Muscle layer of duodenum (tissue), 2 donors: ENCODE measurements around the gene ZNF490.
"Not testable (repeated sequence)": the region's sequence is repeated elsewhere in the genome, so short reads cannot be mapped to it uniquely, and the experiment has no call there.

ENCODE experiments used
- H3K27ac ChIP-seq: one replicate; pipeline ENCODE4 v1.7.0; 2013; ENCODE audit warnings: mild to moderate bottlenecking, low read length
- H3K27me3 ChIP-seq: one replicate; pipeline ENCODE4 v1.7.0; 2013; ENCODE audit warnings: low read depth, mild to moderate bottlenecking, control low read depth, low read length
- H3K36me3 ChIP-seq, 2 donors: one replicate each; pipeline ENCODE4 v1.7.0; 2013; ENCODE audit warnings: low read length in 2 of 2, control low read depth in 1 of 2, mild to moderate bottlenecking in 1 of 2; ENCODE audit not compliant: insufficient read depth in 2 of 2, control insufficient read depth in 1 of 2
- H3K4me1 ChIP-seq, 2 donors: one replicate each; pipeline ENCODE4 v1.7.0; 2013; ENCODE audit warnings: low read length in 2 of 2, mild to moderate bottlenecking in 2 of 2, control low read depth in 1 of 2, moderate library complexity in 1 of 2; ENCODE audit not compliant: insufficient read depth in 2 of 2, control insufficient read depth in 1 of 2
- H3K4me3 ChIP-seq, 2 donors: one replicate each; pipeline ENCODE4 v1.7.0; 2013; ENCODE audit warnings: low read length in 2 of 2, low read depth in 1 of 2, mild to moderate bottlenecking in 1 of 2
- H3K9me3 ChIP-seq, 2 donors: one replicate each; pipeline ENCODE4 v1.7.0; 2013; ENCODE audit warnings: low read length in 2 of 2, control low read depth in 1 of 2, mild to moderate bottlenecking in 1 of 2; ENCODE audit not compliant: control insufficient read depth in 1 of 2
- donor health status: healthy.

Gene ZNF490

GRCh38 chr19:12642506-12642905 lies 31.9 kb upstream of the ZNF490 start:
- Histone ChIP-seq H3K9me3 (no peaks in the 10 kb centered on the region), H3K27me3 (no peaks in the 10 kb centered on the region), H3K27ac (no peak overlapping the region), H3K36me3 (no peaks in the 10 kb centered on the region), H3K4me3 (no peak overlapping the region), H3K4me1 (peaks cover 0 to 8% of the 10 kb centered on the region in 2 donors)

- H3K9me3 ChIP-seq = no peaks in the 10 kb centered on the region
- H3K4me3 ChIP-seq = no peak overlapping the region
- H3K27ac ChIP-seq = no peak overlapping the region
These were observed 30.8 kb upstream of the ZNF490 start for GRCh38 chr19:12641456-12641855.

GRCh38 chr19:12639901-12640613 lies 29.4 kb upstream of the ZNF490 start:
- no peak overlapping the region for H3K27ac ChIP-seq
- H3K4me3 ChIP-seq = peak overlapping the region; percentile 30 to 53

More at GRCh38 chr19:12641456-12641855, 30.8 kb upstream of the ZNF490 start:
- H3K4me1 ChIP-seq = peaks cover 0 to 6% of the 10 kb centered on the region in 2 donors
- H3K27me3 ChIP-seq = no peaks in the 10 kb centered on the region
- H3K36me3 ChIP-seq = no peaks in the 10 kb centered on the region

GRCh38 chr19:12638611-12639182 lies 28.1 kb upstream of the ZNF490 start:
- H3K27ac ChIP-seq = no peak overlapping the region
- H3K36me3 ChIP-seq = no peaks in the 10 kb centered on the region
- peaks cover 0 to 6% of the 10 kb centered on the region in 2 donors for H3K4me1 ChIP-seq
- H3K9me3 ChIP-seq = no peaks in the 10 kb centered on the region
- H3K27me3 ChIP-seq = no peaks in the 10 kb centered on the region
- no peak overlapping the region for H3K4me3 ChIP-seq

More at GRCh38 chr19:12639901-12640613, 29.4 kb upstream of the ZNF490 start:
- H3K9me3 ChIP-seq = no peaks in the 10 kb centered on the region
- peaks cover 0 to 6% of the 10 kb centered on the region in 2 donors for H3K4me1 ChIP-seq
- H3K27me3 ChIP-seq = no peaks in the 10 kb centered on the region
- no peaks in the 10 kb centered on the region for H3K36me3 ChIP-seq

GRCh38 chr19:12636631-12637030 lies 26.0 kb upstream of the ZNF490 start:
- no peak overlapping the region for H3K4me3 ChIP-seq
- no peaks in the 10 kb centered on the region for H3K36me3 ChIP-seq
- H3K27ac ChIP-seq = no peak overlapping the region
- H3K4me1 ChIP-seq = peaks cover 0 to 6% of the 10 kb centered on the region in 2 donors
- no peaks in the 10 kb centered on the region for H3K27me3 ChIP-seq
- no peaks in the 10 kb centered on the region for H3K9me3 ChIP-seq

- H3K36me3 ChIP-seq = peaks cover 27 to 43% of the 10 kb centered on the region in 2 donors
These were observed 18.6 kb upstream of the ZNF490 start for GRCh38 chr19:12629215-12629614.

GRCh38 chr19:12628040-12629022 lies 17.7 kb upstream of the ZNF490 start:
- no peaks in the 10 kb centered on the region for H3K4me1 ChIP-seq
- peaks cover 27 to 43% of the 10 kb centered on the region in 2 donors for H3K36me3 ChIP-seq
- H3K9me3 ChIP-seq = peaks cover 11% of the 10 kb centered on the region in 2 donors
- no peak overlapping the region for H3K27ac ChIP-seq
- no peaks in the 10 kb centered on the region for H3K27me3 ChIP-seq
- H3K4me3 ChIP-seq = peak overlapping the region in 1 of 2 donors; percentile 12

More at GRCh38 chr19:12629215-12629614, 18.6 kb upstream of the ZNF490 start:
- H3K4me1 ChIP-seq = no peaks in the 10 kb centered on the region
- no peaks in the 10 kb centered on the region for H3K27me3 ChIP-seq
- H3K27ac ChIP-seq = no peak overlapping the region
- H3K9me3 ChIP-seq = peaks cover 11% of the 10 kb centered on the region in 2 donors
- H3K4me3 ChIP-seq = peak overlapping the region in 1 of 2 donors; percentile 12

GRCh38 chr19:12626958-12627357 lies 16.3 kb upstream of the ZNF490 start:
- H3K4me1 ChIP-seq = no peaks in the 10 kb centered on the region
- H3K4me3 ChIP-seq = no peak overlapping the region
- H3K9me3 ChIP-seq = peaks cover 11% of the 10 kb centered on the region in 2 donors
- H3K36me3 ChIP-seq = peaks cover 27 to 43% of the 10 kb centered on the region in 2 donors
- H3K27me3 ChIP-seq = no peaks in the 10 kb centered on the region
- no peak overlapping the region for H3K27ac ChIP-seq

- Histone ChIP-seq H3K36me3 (peaks cover 15 to 33% of the 10 kb centered on the region in 2 donors), H3K27me3 (no peaks in the 10 kb centered on the region), H3K9me3 (peaks cover 7 to 11% of the 10 kb centered on the region in 2 donors), H3K27ac (no peak overlapping the region), H3K4me3 (no peak overlapping the region), H3K4me1 (no peaks in the 10 kb centered on the region)
These were observed 12.9 kb upstream of the ZNF490 start for GRCh38 chr19:12623361-12624031.

- H3K4me3 ChIP-seq, H3K27ac ChIP-seq, H3K27me3 ChIP-seq, H3K9me3 ChIP-seq, H3K4me1 ChIP-seq: not testable (repeated sequence)
- H3K36me3 ChIP-seq = peaks cover 2 to 13% of the 10 kb centered on the region in 2 donors
These were observed 10.8 kb upstream of the ZNF490 start for GRCh38 chr19:12621253-12622024.
